K562 (cell line): ENCODE results near the gene SAFB. TPM values are rescaled to one million over a fixed set of nuclear protein-coding genes. Genes with fewer than 3 reads are reported as not detected.

Source experiments
- ATF1 ChIP-seq, 2 experiments: fragments of 450-650 bp in 1 of 2; IDR thresholded peaks; 2 replicates each; pipeline ENCODE4 v1.6.1; 2016; ENCODE audit warnings: missing compliant biosample characterization in 1 of 2, missing genetic modification characterization in 1 of 2
- BHLHE40 ChIP-seq: IDR thresholded peaks from 2 replicates; pipeline ENCODE4 v1.6.1; 2011; ENCODE audit warnings: low read length, improper control_type of control experiment
- BRF1 ChIP-seq: IDR thresholded peaks from 3 replicates; pipeline ENCODE4 v1.6.1; 2011; ENCODE audit warnings: borderline replicate concordance, mild to moderate bottlenecking; ENCODE audit not compliant: insufficient read length; ENCODE audit errors: extremely low read depth
- DMBX1 ChIP-seq: fragments of 250-450 bp; sonication (Bioruptor Pico); IDR thresholded peaks from 2 replicates; pipeline ENCODE4 v1.8.0; 2022; ENCODE audit warnings: inconsistent platforms, mild to moderate bottlenecking, moderate library complexity, borderline replicate concordance
- HSF4 ChIP-seq: fragments of 250-450 bp; sonication (Bioruptor Pico); IDR thresholded peaks from 2 replicates; pipeline ENCODE4 v2.1.2; 2022; ENCODE audit warnings: mild to moderate bottlenecking, moderate library complexity, borderline replicate concordance
- JUND ChIP-seq, 2 experiments: IDR thresholded peaks; 2 replicates in 1 of 2; 3 replicates in 1 of 2; pipeline ENCODE4 v1.6.1; 2011; ENCODE audit warnings: borderline replicate concordance in 2 of 2, low read depth in 2 of 2, low read length in 2 of 2, improper control_type of control experiment in 1 of 2, missing biosample characterization in 1 of 2, missing genetic modification characterization in 1 of 2, missing genetic modification reagents in 1 of 2
- KAT8 ChIP-seq: fragments of 450-650 bp; IDR thresholded peaks from 2 replicates; pipeline ENCODE4 v1.6.1; 2016; ENCODE audit warnings: low read depth, mild to moderate bottlenecking
- KLF10 ChIP-seq: fragments of 250-450 bp; sonication (Bioruptor Pico); IDR thresholded peaks from 2 replicates; pipeline ENCODE4 v1.6.1; 2021; ENCODE audit warnings: matching md5 sums
- MCM3 ChIP-seq: fragments of 450-650 bp; IDR thresholded peaks from 2 replicates; pipeline ENCODE4 v1.6.1; 2016
- MTF1 ChIP-seq: fragments of 250-450 bp; sonication (Bioruptor Pico); IDR thresholded peaks from 2 replicates; pipeline ENCODE4 v1.9.0; 2021; ENCODE audit warnings: moderate library complexity, mild to moderate bottlenecking, inconsistent platforms, borderline replicate concordance
- MXI1 ChIP-seq: IDR thresholded peaks from 2 replicates; pipeline ENCODE4 v1.6.1; 2011; ENCODE audit warnings: low read depth, mild to moderate bottlenecking, improper control_type of control experiment, low read length
- SMARCB1 ChIP-seq: IDR thresholded peaks from 2 replicates; pipeline ENCODE4 v1.6.1; 2011; ENCODE audit warnings: improper control_type of control experiment, low read depth; ENCODE audit not compliant: insufficient read length
- TCF7 ChIP-seq: sonication (generic); IDR thresholded peaks from 2 replicates; pipeline ENCODE4 v1.6.1; 2016; ENCODE audit warnings: antibody characterized with exemption, borderline replicate concordance
- ZFP1 ChIP-seq: fragments of 450-650 bp; formaldehyde crosslinking; IDR thresholded peaks from 2 replicates; pipeline ENCODE4 v1.4.0; 2020; ENCODE audit warnings: mild to moderate bottlenecking, mixed read lengths
- ZNF12 ChIP-seq: sonication (generic); formaldehyde crosslinking; IDR thresholded peaks from 2 replicates; pipeline ENCODE4 v1.4.0; 2020; ENCODE audit warnings: mild to moderate bottlenecking, missing genetic modification reagents
- ZNF3 ChIP-seq: fragments of 250-450 bp; sonication (Bioruptor Pico); IDR thresholded peaks from 2 replicates; pipeline ENCODE4 v1.5.0; 2021; ENCODE audit warnings: mild to moderate bottlenecking, moderate library complexity
- ZNF551 ChIP-seq: fragments of 250-450 bp; sonication (Bioruptor Pico); IDR thresholded peaks from 2 replicates; pipeline ENCODE4 v1.5.0; 2021; ENCODE audit warnings: mild to moderate bottlenecking, moderate library complexity
- ZNF77 ChIP-seq: fragments of 250-450 bp; sonication (Bioruptor Pico); IDR thresholded peaks from 2 replicates; pipeline ENCODE4 v1.5.0; 2020
- polyA plus RNA-seq, 8 experiments: library from polyadenylated mRNA; depleted of rRNA in 4 of 8; stranded (reverse) in 5 of 8; unstranded in 3 of 8; fragments of >200 nt; fragmentation: Nextera tagmentation in 2 of 8; fragmentation: Illumina TruSeq in 1 of 8; extraction: Ambion mirVana in 2 of 8; extraction: Trizol in 1 of 8; gene quantifications; 2 replicates each; pipeline versions ENCODE4 v1.2.1 to v1.2.3, GENCODE V29; 2011 to 2014; ENCODE audit warnings: inconsistent platforms in 1 of 8, missing spikeins in 1 of 8
- total RNA-seq, 7 experiments: library from RNA; depleted of rRNA in 6 of 7; stranded (reverse); fragments of >200 nt in 6 of 7; fragmentation: Illumina TruSeq in 2 of 7; extraction: Trizol in 2 of 7; gene quantifications; 2 replicates each; pipeline versions ENCODE4 v1.2.1 to v1.2.3, GENCODE V29; 2011 to 2021; ENCODE audit warnings: low replicate concordance in 1 of 7
- TF ChIP-seq, protein P1 (sequence below): fragments of 250-450 bp; sonication (Bioruptor Pico); IDR thresholded peaks from 2 replicates; pipeline ENCODE4 v1.4.0; 2020; ENCODE audit warnings: mild to moderate bottlenecking, moderate library complexity
- TF ChIP-seq, protein P2 (sequence below): sonication (generic); formaldehyde crosslinking; IDR thresholded peaks from 2 replicates; pipeline ENCODE4 v1.8.0; 2022; ENCODE audit warnings: mild to moderate bottlenecking, missing genetic modification reagents
- TF ChIP-seq, protein P3 (sequence below), 2 experiments: fragments of 450-650 bp in 1 of 2; sonication (generic) in 1 of 2; formaldehyde crosslinking; conservative IDR thresholded peaks; 2 replicates each; pipeline versions ENCODE4 v1.4.0 to v1.8.1; 2020 to 2022; ENCODE audit warnings: mild to moderate bottlenecking in 1 of 2, missing genetic modification reagents in 1 of 2

Gene SAFB
- total and polyA plus RNA-seq, 9 of the 15 experiments (the other 6 are each of a cell fraction or from before 2014, with no cell fraction given) = 1.1 to 151 (median 83.1) TPM

DNA sequence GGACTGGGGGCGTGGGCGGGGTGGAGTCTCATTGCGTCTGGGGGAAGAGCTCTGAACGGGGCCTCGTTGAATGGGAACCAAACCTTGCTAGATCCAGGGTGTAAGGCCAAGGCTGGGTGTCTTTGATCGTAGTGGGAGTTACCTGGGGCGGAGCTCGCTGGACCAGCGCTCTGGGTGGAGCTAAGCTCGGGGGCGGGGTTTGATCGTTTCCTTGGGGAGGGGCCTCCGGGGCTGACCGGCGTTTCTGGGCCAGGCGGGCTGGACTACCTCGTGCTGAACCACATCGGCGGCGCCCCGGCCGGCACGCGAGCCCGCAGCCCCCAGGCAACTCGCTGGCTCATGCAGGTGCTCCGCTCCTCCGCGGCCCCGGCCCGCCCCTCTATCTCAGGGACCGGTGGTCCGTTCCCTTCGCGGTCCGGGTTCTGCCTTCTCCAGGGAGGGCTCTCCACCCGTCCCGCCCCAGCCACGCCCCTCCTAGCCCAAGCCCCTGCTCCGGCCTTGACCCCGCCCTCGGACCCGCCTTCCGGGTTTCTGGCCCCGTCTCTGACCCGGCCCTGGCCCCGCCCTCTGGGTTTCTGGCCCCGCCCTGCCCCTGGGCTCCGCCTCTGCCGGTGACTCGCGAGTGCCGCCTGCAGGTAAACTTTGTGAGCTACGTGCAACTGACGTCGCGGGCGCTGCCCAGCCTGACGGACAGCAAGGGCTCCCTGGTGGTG is 63.9 kb downstream of the SAFB start (continued):
- TF ChIP-seq DMBX1 (CRISPR knock-in tag) (no peak), ZNF12 (no peak), BHLHE40 (peak; percentile 66), ZNF551 (CRISPR knock-in tag) (no peak), MTF1 (CRISPR knock-in tag) (no peak), ZFP1 (CRISPR knock-in tag) (no peak), ZNF3 (CRISPR knock-in tag) (no peak), BRF1 (no peak), TCF7 (no peak), ATF1 (CRISPR knock-in tag; IDR thresholded peaks at IDR 0.05) (peak; percentile 76), ATF1 (tag; IDR thresholded peaks at IDR 0.05) (peak; percentile 93), SMARCB1 (no peak), MXI1 (no peak), MCM3 (no peak), JUND (IDR thresholded peaks at IDR 0.05; ENCODE audit: borderline replicate concordance, low read depth, low read length) (0 out of 2 replicates have a peak, but pooled peaks have one; percentile 24), JUND (tag; IDR thresholded peaks at IDR 0.05; ENCODE audit: borderline replicate concordance, low read depth, low read length) (peak; percentile 19; the same call in 1 of the 3 replicates), KLF10 (CRISPR knock-in tag) (no peak), KAT8 (no peak), HSF4 (CRISPR knock-in tag) (no peak), ZNF77 (CRISPR knock-in tag) (no peak)
- TF ChIP-seq, protein P1, sequence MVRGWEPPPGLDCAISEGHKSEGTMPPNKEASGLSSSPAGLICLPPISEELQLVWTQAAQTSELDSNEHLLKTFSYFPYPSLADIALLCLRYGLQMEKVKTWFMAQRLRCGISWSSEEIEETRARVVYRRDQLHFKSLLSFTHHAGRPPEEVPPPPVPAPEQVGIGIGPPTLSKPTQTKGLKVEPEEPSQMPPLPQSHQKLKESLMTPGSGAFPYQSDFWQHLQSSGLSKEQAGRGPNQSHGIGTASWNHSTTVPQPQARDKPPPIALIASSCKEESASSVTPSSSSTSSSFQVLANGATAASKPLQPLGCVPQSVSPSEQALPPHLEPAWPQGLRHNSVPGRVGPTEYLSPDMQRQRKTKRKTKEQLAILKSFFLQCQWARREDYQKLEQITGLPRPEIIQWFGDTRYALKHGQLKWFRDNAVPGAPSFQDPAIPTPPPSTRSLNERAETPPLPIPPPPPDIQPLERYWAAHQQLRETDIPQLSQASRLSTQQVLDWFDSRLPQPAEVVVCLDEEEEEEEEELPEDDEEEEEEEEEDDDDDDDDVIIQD = no peak
- TF ChIP-seq, protein P2, sequence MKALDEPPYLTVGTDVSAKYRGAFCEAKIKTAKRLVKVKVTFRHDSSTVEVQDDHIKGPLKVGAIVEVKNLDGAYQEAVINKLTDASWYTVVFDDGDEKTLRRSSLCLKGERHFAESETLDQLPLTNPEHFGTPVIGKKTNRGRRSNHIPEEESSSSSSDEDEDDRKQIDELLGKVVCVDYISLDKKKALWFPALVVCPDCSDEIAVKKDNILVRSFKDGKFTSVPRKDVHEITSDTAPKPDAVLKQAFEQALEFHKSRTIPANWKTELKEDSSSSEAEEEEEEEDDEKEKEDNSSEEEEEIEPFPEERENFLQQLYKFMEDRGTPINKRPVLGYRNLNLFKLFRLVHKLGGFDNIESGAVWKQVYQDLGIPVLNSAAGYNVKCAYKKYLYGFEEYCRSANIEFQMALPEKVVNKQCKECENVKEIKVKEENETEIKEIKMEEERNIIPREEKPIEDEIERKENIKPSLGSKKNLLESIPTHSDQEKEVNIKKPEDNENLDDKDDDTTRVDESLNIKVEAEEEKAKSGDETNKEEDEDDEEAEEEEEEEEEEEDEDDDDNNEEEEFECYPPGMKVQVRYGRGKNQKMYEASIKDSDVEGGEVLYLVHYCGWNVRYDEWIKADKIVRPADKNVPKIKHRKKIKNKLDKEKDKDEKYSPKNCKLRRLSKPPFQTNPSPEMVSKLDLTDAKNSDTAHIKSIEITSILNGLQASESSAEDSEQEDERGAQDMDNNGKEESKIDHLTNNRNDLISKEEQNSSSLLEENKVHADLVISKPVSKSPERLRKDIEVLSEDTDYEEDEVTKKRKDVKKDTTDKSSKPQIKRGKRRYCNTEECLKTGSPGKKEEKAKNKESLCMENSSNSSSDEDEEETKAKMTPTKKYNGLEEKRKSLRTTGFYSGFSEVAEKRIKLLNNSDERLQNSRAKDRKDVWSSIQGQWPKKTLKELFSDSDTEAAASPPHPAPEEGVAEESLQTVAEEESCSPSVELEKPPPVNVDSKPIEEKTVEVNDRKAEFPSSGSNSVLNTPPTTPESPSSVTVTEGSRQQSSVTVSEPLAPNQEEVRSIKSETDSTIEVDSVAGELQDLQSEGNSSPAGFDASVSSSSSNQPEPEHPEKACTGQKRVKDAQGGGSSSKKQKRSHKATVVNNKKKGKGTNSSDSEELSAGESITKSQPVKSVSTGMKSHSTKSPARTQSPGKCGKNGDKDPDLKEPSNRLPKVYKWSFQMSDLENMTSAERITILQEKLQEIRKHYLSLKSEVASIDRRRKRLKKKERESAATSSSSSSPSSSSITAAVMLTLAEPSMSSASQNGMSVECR (CRISPR knock-in tag) = peak; percentile 78
- TF ChIP-seq, protein P3, sequence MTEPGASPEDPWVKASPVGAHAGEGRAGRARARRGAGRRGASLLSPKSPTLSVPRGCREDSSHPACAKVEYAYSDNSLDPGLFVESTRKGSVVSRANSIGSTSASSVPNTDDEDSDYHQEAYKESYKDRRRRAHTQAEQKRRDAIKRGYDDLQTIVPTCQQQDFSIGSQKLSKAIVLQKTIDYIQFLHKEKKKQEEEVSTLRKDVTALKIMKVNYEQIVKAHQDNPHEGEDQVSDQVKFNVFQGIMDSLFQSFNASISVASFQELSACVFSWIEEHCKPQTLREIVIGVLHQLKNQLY (CRISPR knock-in tag; conservative IDR thresholded peaks at IDR 0.05) = no peak
